HCT116 (cell line): ENCODE measurements around the gene TBX4. TPM values are rescaled to one million over a fixed set of nuclear protein-coding genes. Genes with fewer than 3 reads are reported as not detected.

Experiments
- ATAC-seq: fragments of 200-7000 bp; cut with Tn5 transposase; 2 replicates; pipeline ENCODE4 v1.9.1; 2020; ENCODE audit warnings: mild to moderate bottlenecking, moderate library complexity
- BruUV-seq: library from RNA; stranded (reverse); fragments of 400-500 nt; replicated peaks from 2 replicates; lab custom pipeline; 2021; lab: Mats Ljungman, UMichigan
- CTCF ChIA-PET: fragments of 300-600 bp; sonication (Branson Sonifier 250); formaldehyde crosslinking; loops from one replicate; lab custom pipeline; 2021; ENCODE audit warnings: antibody characterized with exemption; lab: Charles Lee
- POLR2A ChIA-PET: fragments of 300-600, 350-600 bp; sonication (Branson Sonifier 250); formaldehyde crosslinking; loops from one replicate; lab custom pipeline; 2021; ENCODE audit warnings: antibody characterized with exemption; lab: Charles Lee
- RAD21 ChIA-PET, 2 experiments: fragments of 300-600 bp; sonication (Branson Sonifier 250); formaldehyde crosslinking; loops; one replicate each; lab custom pipeline; 2023; ENCODE audit warnings: low total read pairs in 2 of 2; ENCODE audit not compliant: uncharacterized antibody in 2 of 2, unreplicated experiment in 2 of 2, low non-redundant PET in 1 of 2; lab: Charles Lee
- DNase-seq: peaks from one replicate; pipeline ENCODE4 v3.0.0-alpha.2; 2010; ENCODE audit warnings: low read depth, low spot score
- H2AFZ ChIP-seq: fragments of 200-600 bp; shearing (Covaris generic), sonication (generic); 2 replicates; pipeline ENCODE4 v1.6.1; 2017; ENCODE audit warnings: low read depth, mixed run types, mixed read lengths, antibody characterized with exemption, low read length; ENCODE audit not compliant: poor library complexity, severe bottlenecking
- H3K27ac ChIP-seq: 2 replicates; pipeline ENCODE4 v1.5.1; 2012; ENCODE audit warnings: low read depth, low read length
- H3K27me3 ChIP-seq: fragments of 200-600 bp; sonication (generic); 2 replicates; pipeline ENCODE4 v1.6.1; 2016; ENCODE audit warnings: mixed run types, low read length, mixed read lengths; ENCODE audit not compliant: insufficient read depth
- H3K36me3 ChIP-seq, 2 experiments: fragments of 200-500 bp in 1 of 2; fragments of 200-600 bp in 1 of 2; sonication (Bioruptor generic) in 1 of 2; sonication (generic) in 1 of 2; 2 replicates each; pipeline versions ENCODE4 v1.5.1 to v1.6.1; 2014 to 2016; ENCODE audit warnings: low read length in 2 of 2, inconsistent platforms in 1 of 2, mixed read lengths in 1 of 2, mixed run types in 1 of 2; ENCODE audit not compliant: insufficient read depth in 2 of 2, control insufficient read depth in 1 of 2
- H3K4me1 ChIP-seq, 2 experiments: fragments of 200-600 bp in 1 of 2; sonication (generic) in 1 of 2; 2 replicates each; pipeline versions ENCODE4 v1.5.1 to v1.6.1; 2012 to 2017; ENCODE audit warnings: low read length in 2 of 2, inconsistent platforms in 1 of 2, mild to moderate bottlenecking in 1 of 2, mixed read lengths in 1 of 2, mixed run types in 1 of 2, moderate library complexity in 1 of 2; ENCODE audit not compliant: insufficient read depth in 2 of 2, control insufficient read depth in 1 of 2
- H3K4me2 ChIP-seq: fragments of 200-600 bp; sonication (generic); 2 replicates; pipeline ENCODE4 v1.6.1; 2017; ENCODE audit warnings: mixed run types, low read length, mixed read lengths
- H3K4me3 ChIP-seq, 2 experiments: fragments of 200-600 bp in 1 of 2; sonication (generic) in 1 of 2; replicated peaks in 1 of 2; 2 replicates each; pipeline ENCODE4 v1.5.1; 2011 to 2016; ENCODE audit warnings: low read length in 2 of 2, control low read depth in 1 of 2, low read depth in 1 of 2, mild to moderate bottlenecking in 1 of 2, mixed read lengths in 1 of 2, mixed run types in 1 of 2
- H3K79me2 ChIP-seq: fragments of 200-600 bp; sonication (generic); 2 replicates; pipeline ENCODE4 v1.6.1; 2017; ENCODE audit warnings: mild to moderate bottlenecking, mixed run types, low read length, moderate library complexity, mixed read lengths; ENCODE audit not compliant: insufficient read depth
- H3K9ac ChIP-seq: fragments of 200-600 bp; sonication (generic); 2 replicates; pipeline ENCODE4 v1.6.1; 2016; ENCODE audit warnings: low read length, mixed read lengths
- H3K9me2 ChIP-seq: fragments of 200-600 bp; sonication (generic), shearing (Covaris generic); 2 replicates; pipeline ENCODE4 v1.6.1; 2017; ENCODE audit warnings: mixed run types, mild to moderate bottlenecking, moderate library complexity; ENCODE audit not compliant: insufficient read depth
- H3K9me3 ChIP-seq, 2 experiments: fragments of 200-500 bp in 1 of 2; fragments of 200-600 bp in 1 of 2; sonication (Bioruptor generic) in 1 of 2; sonication (generic) in 1 of 2; 2 replicates each; pipeline ENCODE4 v1.6.1; 2014 to 2017; ENCODE audit warnings: low read length in 2 of 2, mixed read lengths in 2 of 2, inconsistent platforms in 1 of 2, low read depth in 1 of 2, mild to moderate bottlenecking in 1 of 2, mixed run types in 1 of 2, moderate library complexity in 1 of 2; ENCODE audit not compliant: control insufficient read depth in 1 of 2, insufficient read depth in 1 of 2
- H4K20me1 ChIP-seq: fragments of 200-600 bp; sonication (generic), shearing (Covaris generic); 2 replicates; pipeline ENCODE4 v1.6.1; 2017; ENCODE audit warnings: mixed run types, mild to moderate bottlenecking, moderate library complexity; ENCODE audit not compliant: insufficient read depth
- CBX3 ChIP-seq: IDR thresholded peaks from 2 replicates; pipeline ENCODE4 v1.6.1; 2012; ENCODE audit warnings: low read depth
- CEBPB ChIP-seq: IDR thresholded peaks from 2 replicates; pipeline ENCODE4 v1.6.1; 2012; ENCODE audit warnings: low read depth
- EGR1 ChIP-seq: IDR thresholded peaks from 2 replicates; pipeline ENCODE4 v1.6.1; 2012; ENCODE audit warnings: low read depth
- EZH2 ChIP-seq: fragments of 200-600 bp; sonication (generic); IDR thresholded peaks from 2 replicates; pipeline ENCODE4 v1.6.1; 2017; ENCODE audit warnings: antibody characterized with exemption, mixed run types
- FOSL1 ChIP-seq: IDR thresholded peaks from 2 replicates; pipeline ENCODE4 v1.6.1; 2012; ENCODE audit warnings: low read depth
- POLR2AphosphoS5 ChIP-seq: IDR thresholded peaks from 2 replicates; pipeline ENCODE4 v1.6.1; 2011; ENCODE audit warnings: mild to moderate bottlenecking, low read depth, low read length, moderate library complexity
- SIN3A ChIP-seq: IDR thresholded peaks from 2 replicates; pipeline ENCODE4 v1.6.1; 2012; ENCODE audit warnings: low read depth
- SP1 ChIP-seq: IDR thresholded peaks from 2 replicates; pipeline ENCODE4 v1.6.1; 2012; ENCODE audit warnings: low read depth
- SRF ChIP-seq: IDR thresholded peaks from 2 replicates; pipeline ENCODE4 v1.6.1; 2012; ENCODE audit warnings: low read depth
- TCF7L2 ChIP-seq: IDR thresholded peaks from 2 replicates; pipeline ENCODE4 v1.7.0; 2011; ENCODE audit warnings: borderline replicate concordance, inconsistent platforms; ENCODE audit not compliant: insufficient read depth, insufficient read length; ENCODE audit errors: extremely low read depth
- YY1 ChIP-seq: IDR thresholded peaks from 2 replicates; pipeline ENCODE4 v1.6.1; 2011; ENCODE audit warnings: low read length, low read depth, moderate library complexity, mild to moderate bottlenecking; ENCODE audit not compliant: insufficient replicate concordance; ENCODE audit errors: extremely low read depth
- ZFX ChIP-seq: fragments of 450-650 bp; IDR thresholded peaks from 2 replicates; pipeline ENCODE4 v1.6.1; 2017
- intact Hi-C: fragments of 100-400 bp; cut with micrococcal nuclease; formaldehyde crosslinking; loops from 2 replicates; pipeline ENCODE4 v1.10.0; 2022
- total RNA-seq: library from RNA; stranded (reverse); gene quantifications from one replicate; pipeline ENCODE4 v1.2.1, GENCODE V29; 2021; ENCODE audit not compliant: unreplicated experiment
- TF ChIP-seq, protein P1 (sequence below): IDR thresholded peaks from 2 replicates; pipeline ENCODE4 v1.6.1; 2012
- TF ChIP-seq, protein P2 (sequence below): IDR thresholded peaks from 2 replicates; pipeline ENCODE4 v1.6.1; 2012
- TF ChIP-seq, protein P3 (sequence below): IDR thresholded peaks from 2 replicates; pipeline ENCODE4 v1.6.1; 2011; ENCODE audit warnings: mild to moderate bottlenecking, low read length, moderate library complexity; ENCODE audit not compliant: insufficient replicate concordance; ENCODE audit errors: extremely low read depth
- TF ChIP-seq, protein P4 (sequence below), 3 experiments: fragments of 200-600 bp in 1 of 3; sonication (generic) in 1 of 3; IDR thresholded peaks in 2 of 3; conservative IDR thresholded peaks in 1 of 3; 2 replicates each; pipeline ENCODE4 v1.5.1; 2012 to 2017; ENCODE audit warnings: low read depth in 2 of 3, low read length in 2 of 3, antibody characterized with exemption in 1 of 3, borderline replicate concordance in 1 of 3, control low read depth in 1 of 3, mild to moderate bottlenecking in 1 of 3, mixed read lengths in 1 of 3, mixed run types in 1 of 3, moderate library complexity in 1 of 3; ENCODE audit not compliant: insufficient read depth in 1 of 3

The TBX4 gene
- total RNA-seq, 1 experiment from 2014 or later, result 0.27 TPM

DNA sequence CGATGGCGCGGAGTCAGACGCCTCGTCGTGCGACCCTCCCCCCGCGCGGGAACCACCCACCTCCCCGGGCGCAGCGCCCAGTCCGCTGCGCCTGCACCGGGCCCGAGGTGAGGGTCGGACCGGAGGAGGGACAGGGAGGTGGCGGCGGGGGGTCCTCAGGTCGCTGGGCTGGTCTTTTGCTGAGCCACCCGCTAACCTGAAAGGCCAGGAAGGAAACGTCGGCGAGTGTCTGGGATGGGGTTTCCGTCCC, 47.6 kb upstream of the TBX4 start:
- Histone ChIP-seq H3K4me3 (no peak overlapping the region), H2AFZ (no peak overlapping the region), H3K9me3 (no peaks in the 10 kb centered on the region), H3K27me3 (no peaks in the 10 kb centered on the region), H3K27ac (no peak overlapping the region), H4K20me1 (no peaks in the 10 kb centered on the region), H3K36me3 (no peaks in the 10 kb centered on the region), H3K4me1 (peaks cover 5 to 8% of the 10 kb centered on the region in 2 experiments; a peak in 3 of 4 replicates), H3K9ac (no peak overlapping the region), H3K4me2 (no peak overlapping the region), H3K79me2 (no peaks in the 10 kb centered on the region), H3K9me2 (no peaks in the 10 kb centered on the region)
- POLR2A ChIA-PET, result no interaction called here
- no TSS peak for BruUV-seq
- TF ChIP-seq SP1 (no peak), SIN3A (no peak), EGR1 (no peak), FOSL1 (no peak)
- TF ChIP-seq, protein P1, sequence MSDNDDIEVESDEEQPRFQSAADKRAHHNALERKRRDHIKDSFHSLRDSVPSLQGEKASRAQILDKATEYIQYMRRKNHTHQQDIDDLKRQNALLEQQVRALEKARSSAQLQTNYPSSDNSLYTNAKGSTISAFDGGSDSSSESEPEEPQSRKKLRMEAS, result no peak
- TF ChIP-seq, protein P2, sequence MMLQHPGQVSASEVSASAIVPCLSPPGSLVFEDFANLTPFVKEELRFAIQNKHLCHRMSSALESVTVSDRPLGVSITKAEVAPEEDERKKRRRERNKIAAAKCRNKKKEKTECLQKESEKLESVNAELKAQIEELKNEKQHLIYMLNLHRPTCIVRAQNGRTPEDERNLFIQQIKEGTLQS, result no peak
- intact Hi-C loops, result no loop called here
- DNase-seq (no peak), ATAC-seq (no peak)
- CTCF ChIA-PET, result no interaction called here
- RAD21 ChIA-PET, result no interaction called here

DNA sequence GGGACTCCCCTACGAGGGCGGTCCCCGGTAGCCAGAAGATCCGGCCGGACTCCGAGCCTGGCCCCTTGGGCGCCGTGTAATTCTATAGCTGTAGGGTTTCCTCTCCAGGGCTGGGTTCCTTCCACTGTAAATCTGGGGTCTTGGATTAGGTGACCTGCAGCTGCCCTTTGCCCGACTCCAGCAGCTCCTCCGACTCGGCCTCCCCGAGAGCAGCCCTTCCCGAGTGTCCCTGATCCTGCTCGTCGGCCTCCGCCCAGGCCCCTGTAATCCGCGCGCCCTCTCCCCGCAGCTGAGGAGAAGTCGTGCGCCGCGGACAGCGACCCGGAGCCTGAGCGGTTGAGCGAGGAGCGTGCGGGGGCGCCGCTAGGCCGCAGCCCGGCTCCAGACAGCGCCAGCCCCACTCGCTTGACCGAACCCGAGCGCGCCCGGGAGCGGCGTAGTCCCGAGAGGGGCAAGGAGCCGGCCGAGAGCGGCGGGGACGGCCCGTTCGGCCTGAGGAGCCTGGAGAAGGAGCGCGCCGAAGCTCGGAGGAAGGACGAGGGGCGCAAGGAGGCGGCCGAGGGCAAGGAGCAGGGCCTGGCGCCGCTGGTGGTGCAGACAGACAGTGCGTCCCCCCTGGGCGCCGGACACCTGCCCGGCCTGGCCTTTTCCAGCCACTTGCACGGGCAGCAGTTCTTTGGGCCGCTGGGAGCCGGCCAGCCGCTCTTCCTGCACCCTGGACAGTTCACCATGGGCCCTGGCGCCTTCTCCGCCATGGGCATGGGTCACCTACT, 47.1 kb upstream of the TBX4 start:
- ChIA-PET CTCF (no interaction called here), POLR2A (no interaction called here), RAD21 (no interaction called here)
- Histone ChIP-seq H3K4me1 (peaks cover 9 to 12% of the 10 kb centered on the region in 2 experiments; a peak in 3 of 4 replicates), H3K9ac (no peak overlapping the region), H2AFZ (no peak overlapping the region), H4K20me1 (no peaks in the 10 kb centered on the region), H3K36me3 (no peaks in the 10 kb centered on the region), H3K27ac (no peak overlapping the region), H3K9me3 (no peaks in the 10 kb centered on the region), H3K4me3 (no peak overlapping the region), H3K4me2 (no peak overlapping the region), H3K9me2 (no peaks in the 10 kb centered on the region), H3K79me2 (no peaks in the 10 kb centered on the region), H3K27me3 (no peaks in the 10 kb centered on the region)
- no TSS peak for BruUV-seq
- DNase-seq, result no peak
- intact Hi-C loops, result no loop called here
- ATAC-seq, result no peak
- TF ChIP-seq SRF, result no peak
- TF ChIP-seq, protein P3, sequence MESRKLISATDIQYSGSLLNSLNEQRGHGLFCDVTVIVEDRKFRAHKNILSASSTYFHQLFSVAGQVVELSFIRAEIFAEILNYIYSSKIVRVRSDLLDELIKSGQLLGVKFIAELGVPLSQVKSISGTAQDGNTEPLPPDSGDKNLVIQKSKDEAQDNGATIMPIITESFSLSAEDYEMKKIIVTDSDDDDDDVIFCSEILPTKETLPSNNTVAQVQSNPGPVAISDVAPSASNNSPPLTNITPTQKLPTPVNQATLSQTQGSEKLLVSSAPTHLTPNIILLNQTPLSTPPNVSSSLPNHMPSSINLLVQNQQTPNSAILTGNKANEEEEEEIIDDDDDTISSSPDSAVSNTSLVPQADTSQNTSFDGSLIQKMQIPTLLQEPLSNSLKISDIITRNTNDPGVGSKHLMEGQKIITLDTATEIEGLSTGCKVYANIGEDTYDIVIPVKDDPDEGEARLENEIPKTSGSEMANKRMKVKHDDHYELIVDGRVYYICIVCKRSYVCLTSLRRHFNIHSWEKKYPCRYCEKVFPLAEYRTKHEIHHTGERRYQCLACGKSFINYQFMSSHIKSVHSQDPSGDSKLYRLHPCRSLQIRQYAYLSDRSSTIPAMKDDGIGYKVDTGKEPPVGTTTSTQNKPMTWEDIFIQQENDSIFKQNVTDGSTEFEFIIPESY, result no peak
- TF ChIP-seq SP1, result no peak
- no peak for TF ChIP-seq POLR2AphosphoS5
- TF ChIP-seq CEBPB, result no peak
- TF ChIP-seq ZFX, result no peak
- TF ChIP-seq, protein P4, sequence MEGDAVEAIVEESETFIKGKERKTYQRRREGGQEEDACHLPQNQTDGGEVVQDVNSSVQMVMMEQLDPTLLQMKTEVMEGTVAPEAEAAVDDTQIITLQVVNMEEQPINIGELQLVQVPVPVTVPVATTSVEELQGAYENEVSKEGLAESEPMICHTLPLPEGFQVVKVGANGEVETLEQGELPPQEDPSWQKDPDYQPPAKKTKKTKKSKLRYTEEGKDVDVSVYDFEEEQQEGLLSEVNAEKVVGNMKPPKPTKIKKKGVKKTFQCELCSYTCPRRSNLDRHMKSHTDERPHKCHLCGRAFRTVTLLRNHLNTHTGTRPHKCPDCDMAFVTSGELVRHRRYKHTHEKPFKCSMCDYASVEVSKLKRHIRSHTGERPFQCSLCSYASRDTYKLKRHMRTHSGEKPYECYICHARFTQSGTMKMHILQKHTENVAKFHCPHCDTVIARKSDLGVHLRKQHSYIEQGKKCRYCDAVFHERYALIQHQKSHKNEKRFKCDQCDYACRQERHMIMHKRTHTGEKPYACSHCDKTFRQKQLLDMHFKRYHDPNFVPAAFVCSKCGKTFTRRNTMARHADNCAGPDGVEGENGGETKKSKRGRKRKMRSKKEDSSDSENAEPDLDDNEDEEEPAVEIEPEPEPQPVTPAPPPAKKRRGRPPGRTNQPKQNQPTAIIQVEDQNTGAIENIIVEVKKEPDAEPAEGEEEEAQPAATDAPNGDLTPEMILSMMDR (IDR thresholded peaks at IDR 0.05 in 2 of 3, conservative IDR thresholded peaks at IDR 0.05 in 1 of 3; ENCODE audit: borderline replicate concordance in 1 of 3, insufficient read depth in 1 of 3, low read depth in 2 of 3, low read length in 2 of 3), result no peak
- no peak for TF ChIP-seq EZH2
- no peak for TF ChIP-seq EGR1
- TF ChIP-seq, protein P2, result no peak
- TF ChIP-seq TCF7L2, result no peak
- no peak for TF ChIP-seq YY1
- TF ChIP-seq CBX3, result no peak
